WTC11 (cell line): Measurements from ENCODE around the gene PGM2L1. TPM values are rescaled to one million over a fixed set of nuclear protein-coding genes. Genes with fewer than 3 reads are reported as not detected.

Experiments
- ATAC-seq: fragments of 200-7000 bp; cut with Tn5 transposase; 2 replicates; pipeline ENCODE4 v1.10.0; 2021; ENCODE audit warnings: mild to moderate bottlenecking, moderate library complexity
- CTCF ChIA-PET: fragments of 300-600 bp; sonication (Branson Sonifier 250); formaldehyde crosslinking; loops from one replicate; lab custom pipeline; 2021; ENCODE audit warnings: antibody characterized with exemption; lab: Charles Lee
- POLR2A ChIA-PET: fragments of 350-600 bp; sonication (Branson Sonifier 250); formaldehyde crosslinking; loops from one replicate; lab custom pipeline; 2021; ENCODE audit warnings: antibody characterized with exemption; lab: Charles Lee
- DNase-seq: peaks from one replicate; pipeline ENCODE4 v3.0.0; 2021; ENCODE audit warnings: low spot score
- H3K27ac Mint-ChIP-seq: 2 replicates; pipeline ENCODE4 v1.8.0; 2021; ENCODE audit warnings: mixed read lengths
- H3K27me3 Mint-ChIP-seq: 2 replicates; pipeline ENCODE4 v1.8.0; 2021; ENCODE audit warnings: low read depth, mild to moderate bottlenecking, moderate library complexity, mixed read lengths
- H3K36me3 Mint-ChIP-seq: 2 replicates; pipeline ENCODE4 v1.8.0; 2021; ENCODE audit warnings: mixed read lengths
- H3K4me1 Mint-ChIP-seq: 2 replicates; pipeline ENCODE4 v1.8.0; 2022; ENCODE audit warnings: mixed read lengths
- H3K4me3 Mint-ChIP-seq: 2 replicates; pipeline ENCODE4 v1.8.0; 2021; ENCODE audit warnings: mild to moderate bottlenecking, moderate library complexity, mixed read lengths
- H3K9me3 Mint-ChIP-seq: 2 replicates; pipeline ENCODE4 v1.8.0; 2021; ENCODE audit warnings: mixed read lengths
- ATF2 ChIP-seq: sonication (generic); formaldehyde crosslinking; IDR thresholded peaks from 2 replicates; pipeline ENCODE4 v1.8.1; 2022; ENCODE audit warnings: low read depth, missing genetic modification reagents, borderline replicate concordance
- ATF3 ChIP-seq: sonication (generic); formaldehyde crosslinking; conservative IDR thresholded peaks from 2 replicates; pipeline ENCODE4 v1.8.1; 2022; ENCODE audit warnings: mild to moderate bottlenecking, missing genetic modification reagents
- CREM ChIP-seq: sonication (generic); formaldehyde crosslinking; IDR thresholded peaks from 2 replicates; pipeline ENCODE4 v1.8.1; 2022; ENCODE audit warnings: mild to moderate bottlenecking, missing genetic modification reagents, moderate library complexity
- E2F4 ChIP-seq: sonication (generic); formaldehyde crosslinking; IDR thresholded peaks from 2 replicates; pipeline ENCODE4 v1.8.1; 2022; ENCODE audit warnings: low read depth, mild to moderate bottlenecking, moderate library complexity, missing genetic modification reagents, borderline replicate concordance
- E2F5 ChIP-seq: sonication (generic); formaldehyde crosslinking; IDR thresholded peaks from 2 replicates; pipeline ENCODE4 v1.8.1; 2022; ENCODE audit warnings: mild to moderate bottlenecking, moderate library complexity, missing genetic modification reagents
- FOXK1 ChIP-seq: sonication (generic); formaldehyde crosslinking; IDR thresholded peaks from 2 replicates; pipeline ENCODE4 v1.8.0; 2022; ENCODE audit warnings: mild to moderate bottlenecking, moderate library complexity, missing genetic modification reagents
- HMGA2 ChIP-seq: fragments of 250-450 bp; sonication (Bioruptor Pico); IDR thresholded peaks from 2 replicates; pipeline ENCODE4 v1.4.0; 2021; ENCODE audit warnings: mild to moderate bottlenecking, moderate library complexity
- HMGXB4 ChIP-seq: sonication (generic); formaldehyde crosslinking; IDR thresholded peaks from 2 replicates; pipeline ENCODE4 v1.8.1; 2023; ENCODE audit warnings: mild to moderate bottlenecking, moderate library complexity, missing genetic modification reagents
- KAT7 ChIP-seq: sonication (generic); formaldehyde crosslinking; IDR thresholded peaks from 2 replicates; pipeline ENCODE4 v1.8.1; 2023; ENCODE audit warnings: missing genetic modification reagents, mild to moderate bottlenecking, borderline replicate concordance
- PRDM15 ChIP-seq: sonication (generic); formaldehyde crosslinking; IDR thresholded peaks from 2 replicates; pipeline ENCODE4 v1.8.0; 2022; ENCODE audit warnings: missing genetic modification reagents
- TCF7 ChIP-seq: sonication (generic); formaldehyde crosslinking; IDR thresholded peaks from 2 replicates; pipeline ENCODE4 v1.8.0; 2022; ENCODE audit warnings: mild to moderate bottlenecking, low read depth, missing genetic modification reagents, moderate library complexity
- ZBTB43 ChIP-seq: sonication (generic); formaldehyde crosslinking; IDR thresholded peaks from 2 replicates; pipeline ENCODE4 v1.8.1; 2023; ENCODE audit warnings: mild to moderate bottlenecking, missing genetic modification reagents
- ZNF219 ChIP-seq: sonication (generic); formaldehyde crosslinking; IDR thresholded peaks from 2 replicates; pipeline ENCODE4 v1.8.0; 2023; ENCODE audit warnings: missing genetic modification reagents, mild to moderate bottlenecking, borderline replicate concordance
- ZNF512 ChIP-seq: sonication (generic); formaldehyde crosslinking; IDR thresholded peaks from 2 replicates; pipeline ENCODE4 v1.8.1; 2022; ENCODE audit warnings: missing genetic modification reagents, borderline replicate concordance
- ZNF532 ChIP-seq: fragments of 250-450 bp; sonication (Bioruptor Pico); IDR thresholded peaks from 2 replicates; pipeline ENCODE4 v1.9.0; 2021; ENCODE audit warnings: mild to moderate bottlenecking, borderline replicate concordance
- ZSCAN18 ChIP-seq: fragments of 250-450 bp; sonication (Bioruptor Pico); IDR thresholded peaks from 2 replicates; pipeline ENCODE4 v2.1.2; 2022; ENCODE audit warnings: mild to moderate bottlenecking, moderate library complexity
- total RNA-seq: library from RNA; stranded (reverse); gene quantifications from 3 replicates; pipeline ENCODE4 v1.2.3, GENCODE V29; 2021

PGM2L1 gene
- total RNA-seq, 1 experiment from 2014 or later = 34.1 TPM

- TF ChIP-seq ZNF532 (CRISPR knock-in tag) (no peak), ZSCAN18 (no peak), ATF3 (no peak), HMGA2 (CRISPR knock-in tag) (no peak), HMGXB4 (CRISPR knock-in tag) (no peak), ZNF512 (CRISPR knock-in tag) (no peak), CREM (CRISPR knock-in tag) (no peak), FOXK1 (CRISPR knock-in tag) (no peak), ZNF219 (no peak), TCF7 (CRISPR knock-in tag) (no peak), ZBTB43 (no peak), E2F5 (CRISPR knock-in tag) (no peak)
Measured at GRCh38 chr11:74283580-74284180, 114.6 kb downstream of the PGM2L1 start (continued).

GRCh38 chr11:74282914-74283371 is 115.3 kb downstream of the PGM2L1 start:
- POLR2A ChIA-PET = no interaction called here
- H3K4me1 Mint-ChIP-seq = no peaks in the 10 kb centered on the region
- H3K27ac Mint-ChIP-seq = no peak overlapping the region
- ATAC-seq = no peak
- no peaks in the 10 kb centered on the region for H3K36me3 Mint-ChIP-seq
- no peak overlapping the region for H3K4me3 Mint-ChIP-seq
- no peaks in the 10 kb centered on the region for H3K27me3 Mint-ChIP-seq
- CTCF ChIA-PET = no interaction called here
- no peaks in the 10 kb centered on the region for H3K9me3 Mint-ChIP-seq
- no peak for DNase-seq
- TF ChIP-seq ATF2 (CRISPR knock-in tag) (no peak), PRDM15 (no peak), E2F4 (CRISPR knock-in tag) (no peak), KAT7 (CRISPR knock-in tag) (no peak)
